ENCODE measurements around the gene MOCS2. TPM values are rescaled to one million over a fixed set of nuclear protein-coding genes. Genes with fewer than 3 reads are reported as not detected.

MOCS2 gene
- total and polyA plus RNA-seq, 2 of the 8 experiments (the other 6 are each of a cell fraction or from before 2014, with no cell fraction given): 6.7 to 16.1 TPM

DNA sequence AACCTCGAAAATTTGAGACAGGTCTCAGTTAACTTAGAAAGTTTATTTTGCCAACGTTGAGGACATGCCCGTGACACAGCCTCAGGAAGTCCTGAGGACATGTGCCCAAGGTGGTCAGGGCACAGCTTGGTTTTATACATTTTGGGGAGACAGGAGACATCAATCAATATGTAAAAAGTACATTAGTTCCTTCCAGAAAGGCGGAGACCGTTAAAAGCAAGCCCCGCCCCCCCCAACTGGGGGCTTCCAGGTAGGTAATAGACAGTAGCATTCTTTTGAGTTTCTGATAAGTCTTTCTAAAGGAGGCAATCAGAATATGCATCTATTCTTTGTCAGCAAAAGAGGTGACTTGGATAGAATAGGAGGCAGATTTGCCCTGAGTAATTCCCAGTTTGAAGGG is 599 bp upstream of the MOCS2 start:
- no peak overlapping the region for H2BK120ac ChIP-seq (replicated peaks; ENCODE audit: low read depth, low read length)
- peaks cover 7% of the 10 kb centered on the region; the same call in 1 of the 2 replicates for H3K23me2 ChIP-seq (ENCODE audit: low read depth, low read length)
- H2BK5ac ChIP-seq (ENCODE audit: low read depth, low read length): no peak overlapping the region
- H2BK12ac ChIP-seq (ENCODE audit: low read depth, low read length): no peak overlapping the region
- H3K79me2 ChIP-seq (ENCODE audit: control insufficient read depth in 1 of 2, insufficient read depth in 2 of 2, low read length in 2 of 2): no peaks in the 10 kb centered on the region
- FAIRE-seq (no peak), DNase-seq (ENCODE audit: low read depth in 1 of 2, low spot score in 2 of 2) (no peak)
- no peak overlapping the region for H3K14ac ChIP-seq (ENCODE audit: insufficient read length)
- no peak overlapping the region for H4K91ac ChIP-seq (replicated peaks; ENCODE audit: insufficient read length, low read length)
- H3K79me1 ChIP-seq (ENCODE audit: low read depth, low read length): no peaks in the 10 kb centered on the region; the same call in 1 of the 2 replicates
- no peak overlapping the region for H4K8ac ChIP-seq (ENCODE audit: extremely low read depth, insufficient read depth, low read length)
- ChIA-PET CTCF (ENCODE audit: partially characterized antibody) (interaction anchor here (1.5 kb wide), 2 partner anchors 15 to 161 kb away, joined by 4 to 6 read pairs; no protein-coding TSS in a partner anchor), POLR2A (ENCODE audit: partially characterized antibody) (no interaction called here)
- H4K5ac ChIP-seq (ENCODE audit: insufficient read length, low read depth, low read length): peak overlapping the region; percentile 96
- no peak overlapping the region for H2AK5ac ChIP-seq (ENCODE audit: low read depth, low read length)
- no peak overlapping the region for H3K27ac ChIP-seq (ENCODE audit: low read depth, low read length)
- no peak overlapping the region for H2BK20ac ChIP-seq (ENCODE audit: low read length)
- no peaks in the 10 kb centered on the region for H3K27me3 ChIP-seq (replicated peaks in 1 of 4; ENCODE audit: control insufficient read depth in 3 of 4, extremely low read depth in 1 of 4, insufficient read depth in 3 of 4, low read length in 3 of 4)
- 0 out of 2 replicates have a peak overlapping the region, but pooled peaks have one; percentile 98 for H2AFZ ChIP-seq (ENCODE audit: low read length)
- peak overlapping the region; percentile 61 to 86 (median 70) for H3K4me3 ChIP-seq (ENCODE audit: extremely low read depth in 1 of 4, insufficient read depth in 2 of 4, low read depth in 3 of 4, low read length in 4 of 4)
- peak overlapping the region; percentile 85 to 94 for H3K4me2 ChIP-seq (ENCODE audit: insufficient read depth in 1 of 2, low read depth in 2 of 2, low read length in 2 of 2)
- H4K20me1 ChIP-seq (replicated peaks in 1 of 2; ENCODE audit: control insufficient read depth in 1 of 2, insufficient read depth in 2 of 2, low read length in 2 of 2): no peaks in the 10 kb centered on the region
- H3K56ac ChIP-seq (replicated peaks; ENCODE audit: insufficient read length, low read depth, low read length): peak overlapping the region; percentile 71
- peak overlapping the region in 1 of 4 experiments; percentile 84; a peak in 2 of 7 replicates for H3K9ac ChIP-seq (replicated peaks in 1 of 4; ENCODE audit: extremely low read depth in 1 of 4, low read depth in 3 of 4, low read length in 3 of 4)
- no peaks in the 10 kb centered on the region for H3K36me3 ChIP-seq (ENCODE audit: control insufficient read depth in 2 of 4, insufficient read depth in 4 of 4, low read length in 3 of 4)
- WGBS, 2 experiments (ENCODE audit: extremely low coverage in 1 of 2, insufficient coverage in 1 of 2, insufficient read length in 1 of 2, insufficient replicate concordance in 2 of 2, low coverage in 1 of 2, low lambda C conversion rate in 2 of 2, missing lambda C conversion rate in 1 of 2): 20% methylated on average over 6 of the region's 6 CpGs; no CpG with 5 or more reads in 1 of the 2 experiments
- H3K9me3 ChIP-seq (ENCODE audit: insufficient read depth in 2 of 2, low read depth in 1 of 2, low read length in 1 of 2): no peaks in the 10 kb centered on the region
- no peak overlapping the region for H3K4ac ChIP-seq (replicated peaks; ENCODE audit: insufficient read length, low read depth, low read length)
- no peak overlapping the region for H3K18ac ChIP-seq (ENCODE audit: extremely low read depth, low read length)
- peaks cover 0 to 5% (median 0%) of the 10 kb centered on the region in 4 experiments; a peak in 4 of 7 replicates for H3K4me1 ChIP-seq (replicated peaks in 1 of 4; ENCODE audit: control insufficient read depth in 3 of 4, insufficient read depth in 4 of 4, low read length in 3 of 4)
- no peak overlapping the region for H2BK15ac ChIP-seq (ENCODE audit: low read length)
- no peak overlapping the region for H3K23ac ChIP-seq (ENCODE audit: insufficient read length)
- TF ChIP-seq BRCA1 (IDR thresholded peaks at IDR 0.05; ENCODE audit: low read depth, low read length): no peak
- TF ChIP-seq PHF8 (conservative IDR thresholded peaks at IDR 0.05; ENCODE audit: low read depth, low read length): no peak
- TF ChIP-seq HDAC6 (IDR thresholded peaks at IDR 0.05; ENCODE audit: low read depth, low read length): no peak
- no peak for TF ChIP-seq SAP30 (IDR thresholded peaks at IDR 0.05; ENCODE audit: insufficient read depth, insufficient replicate concordance, low read length)
- TF ChIP-seq SIN3A (conservative IDR thresholded peaks at IDR 0.05 in 1 of 2, IDR thresholded peaks at IDR 0.05 in 1 of 2; ENCODE audit: low read depth in 1 of 2, low read length in 2 of 2): no peak
- no peak for TF ChIP-seq SRF (IDR thresholded peaks at IDR 0.05; ENCODE audit: low read depth, low read length)
- no peak for TF ChIP-seq CBX8 (IDR thresholded peaks at IDR 0.05; ENCODE audit: borderline replicate concordance, low read depth, low read length)
- no peak for TF ChIP-seq CTBP2 (IDR thresholded peaks at IDR 0.05; ENCODE audit: borderline replicate concordance, insufficient read depth, insufficient read length, low read length)
- no peak for TF ChIP-seq GTF2F1 (IDR thresholded peaks at IDR 0.05; ENCODE audit: borderline replicate concordance, low read depth, low read length)
- TF ChIP-seq, protein P1, sequence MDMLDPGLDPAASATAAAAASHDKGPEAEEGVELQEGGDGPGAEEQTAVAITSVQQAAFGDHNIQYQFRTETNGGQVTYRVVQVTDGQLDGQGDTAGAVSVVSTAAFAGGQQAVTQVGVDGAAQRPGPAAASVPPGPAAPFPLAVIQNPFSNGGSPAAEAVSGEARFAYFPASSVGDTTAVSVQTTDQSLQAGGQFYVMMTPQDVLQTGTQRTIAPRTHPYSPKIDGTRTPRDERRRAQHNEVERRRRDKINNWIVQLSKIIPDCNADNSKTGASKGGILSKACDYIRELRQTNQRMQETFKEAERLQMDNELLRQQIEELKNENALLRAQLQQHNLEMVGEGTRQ (IDR thresholded peaks at IDR 0.05; ENCODE audit: low read length): no peak
- no peak for TF ChIP-seq TCF12 (IDR thresholded peaks at IDR 0.05; ENCODE audit: low read depth, low read length)
- TF ChIP-seq JUND (IDR thresholded peaks at IDR 0.05; ENCODE audit: low read length): no peak
